ENCODE measurements around the gene TFIP11.

DNA sequence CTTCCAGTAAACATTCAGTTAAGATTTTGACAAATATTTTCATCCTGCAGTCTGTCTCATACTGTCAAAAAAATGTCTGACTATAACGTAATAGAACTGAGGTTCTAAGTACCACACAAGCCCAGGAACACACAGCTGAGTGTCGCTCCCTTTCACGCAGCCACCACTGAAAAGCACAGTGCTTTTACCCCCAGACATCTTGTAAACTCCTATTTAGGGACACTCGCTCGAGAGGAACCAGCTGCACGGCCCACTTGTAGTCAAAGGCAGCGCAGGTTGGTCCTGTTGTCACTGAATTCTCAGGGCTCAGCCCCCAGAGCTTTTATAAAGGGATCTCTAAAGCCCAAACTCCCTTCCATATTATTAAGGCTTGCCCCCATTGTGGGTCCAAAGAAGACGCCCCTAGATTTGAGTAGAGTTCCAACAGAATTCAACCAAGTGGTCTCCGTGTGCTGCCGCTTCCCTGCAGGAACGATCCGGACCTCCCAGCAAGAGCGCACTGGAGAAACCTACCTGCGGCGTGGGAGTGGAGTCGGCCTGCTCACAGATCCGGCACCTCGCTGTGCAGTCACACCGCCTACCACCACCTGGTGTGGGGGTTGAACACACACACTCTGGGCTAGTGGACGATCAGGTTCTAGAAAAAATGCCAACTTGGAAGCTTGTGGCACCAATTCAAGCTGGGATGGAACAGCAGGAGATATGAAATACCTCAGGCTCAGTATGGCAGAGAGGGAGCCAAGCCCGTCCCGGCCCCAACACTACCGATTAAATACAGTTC lies 59.8 kb downstream of the TFIP11 start:
- TF ChIP-seq POLR2A (IDR thresholded peaks at IDR 0.05), result no peak
- TF ChIP-seq, protein P1, sequence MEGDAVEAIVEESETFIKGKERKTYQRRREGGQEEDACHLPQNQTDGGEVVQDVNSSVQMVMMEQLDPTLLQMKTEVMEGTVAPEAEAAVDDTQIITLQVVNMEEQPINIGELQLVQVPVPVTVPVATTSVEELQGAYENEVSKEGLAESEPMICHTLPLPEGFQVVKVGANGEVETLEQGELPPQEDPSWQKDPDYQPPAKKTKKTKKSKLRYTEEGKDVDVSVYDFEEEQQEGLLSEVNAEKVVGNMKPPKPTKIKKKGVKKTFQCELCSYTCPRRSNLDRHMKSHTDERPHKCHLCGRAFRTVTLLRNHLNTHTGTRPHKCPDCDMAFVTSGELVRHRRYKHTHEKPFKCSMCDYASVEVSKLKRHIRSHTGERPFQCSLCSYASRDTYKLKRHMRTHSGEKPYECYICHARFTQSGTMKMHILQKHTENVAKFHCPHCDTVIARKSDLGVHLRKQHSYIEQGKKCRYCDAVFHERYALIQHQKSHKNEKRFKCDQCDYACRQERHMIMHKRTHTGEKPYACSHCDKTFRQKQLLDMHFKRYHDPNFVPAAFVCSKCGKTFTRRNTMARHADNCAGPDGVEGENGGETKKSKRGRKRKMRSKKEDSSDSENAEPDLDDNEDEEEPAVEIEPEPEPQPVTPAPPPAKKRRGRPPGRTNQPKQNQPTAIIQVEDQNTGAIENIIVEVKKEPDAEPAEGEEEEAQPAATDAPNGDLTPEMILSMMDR (IDR thresholded peaks at IDR 0.05), result no peak
